ENCODE measurements around the gene INTS4.
"Not testable (repeated sequence)": the region's sequence is repeated elsewhere in the genome, so short reads cannot be mapped to it uniquely, and the experiment has no call there.

The INTS4 gene

DNA sequence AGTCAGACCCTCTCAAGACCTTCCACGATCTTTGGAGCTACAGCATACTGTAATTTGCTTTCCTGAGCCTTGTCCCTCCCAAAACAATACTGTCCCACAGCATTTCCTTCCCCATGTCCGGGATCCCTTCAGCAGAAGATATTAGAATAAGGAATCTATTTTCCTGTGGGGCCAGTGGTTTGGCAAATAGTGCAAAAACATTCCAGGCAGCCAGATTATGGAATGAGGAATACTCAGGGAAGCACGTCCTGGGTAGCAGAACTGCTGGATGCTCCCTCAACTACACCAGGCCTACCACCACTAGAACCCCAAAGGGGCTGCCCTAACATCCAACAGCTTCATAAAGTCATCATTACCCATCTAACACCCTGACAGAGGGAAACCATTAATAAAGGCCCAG lies 112.1 kb downstream of the INTS4 start:
- H3K36me3 ChIP-seq (ENCODE audit: control insufficient read depth, insufficient read depth, low read length): no peaks in the 10 kb centered on the region; the same call in 1 of the 2 replicates
- H3K9me3 ChIP-seq (ENCODE audit: control insufficient read depth, insufficient read depth, low read length): no peaks in the 10 kb centered on the region
- H3K27ac ChIP-seq (ENCODE audit: low read length): no peak overlapping the region
- H3K4me3 ChIP-seq (ENCODE audit: low read length): no peak overlapping the region
- no CpG with 5 or more reads among the region's 3 CpGs for WGBS (ENCODE audit: insufficient coverage, insufficient read length)
- H3K27me3 ChIP-seq (ENCODE audit: control insufficient read depth, insufficient read depth, low read length): no peaks in the 10 kb centered on the region
- DNase-seq (ENCODE audit: low read depth, low spot score): no peak
- H3K4me1 ChIP-seq (ENCODE audit: control insufficient read depth, insufficient read depth, low read length): no peaks in the 10 kb centered on the region

DNA sequence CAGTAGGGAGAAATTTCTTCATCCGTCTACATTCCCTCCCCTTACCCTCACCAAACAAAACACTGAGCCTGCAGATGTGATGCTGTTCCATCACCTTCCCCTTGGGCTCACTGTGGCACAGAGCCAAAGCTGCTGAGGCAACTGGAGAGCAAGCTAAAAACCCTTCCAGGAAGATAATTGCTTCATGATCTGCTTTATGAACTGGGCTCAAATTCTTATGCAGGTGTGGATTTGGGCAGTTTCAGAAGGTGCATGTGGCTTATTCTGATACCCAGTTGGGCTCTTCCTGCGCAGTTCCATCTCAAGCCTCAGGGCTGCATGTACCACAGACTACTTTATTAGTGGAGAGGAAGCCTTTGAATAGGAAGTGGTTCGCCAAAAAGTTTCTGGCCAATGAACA lies 115.2 kb downstream of the INTS4 start:
- H3K4me3 ChIP-seq (ENCODE audit: low read length): no peak overlapping the region
- H3K27me3 ChIP-seq (ENCODE audit: control insufficient read depth, insufficient read depth, low read length): no peaks in the 10 kb centered on the region
- H3K36me3 ChIP-seq (ENCODE audit: control insufficient read depth, insufficient read depth, low read length): no peaks in the 10 kb centered on the region; the same call in 1 of the 2 replicates
- H3K9me3 ChIP-seq (ENCODE audit: control insufficient read depth, insufficient read depth, low read length): no peaks in the 10 kb centered on the region
- no CpG with 5 or more reads among the region's 3 CpGs for WGBS (ENCODE audit: insufficient coverage, insufficient read length)
- H3K27ac ChIP-seq (ENCODE audit: low read length): no peak overlapping the region
- DNase-seq (ENCODE audit: low read depth, low spot score): no peak
- no peaks in the 10 kb centered on the region; the same call in 1 of the 2 replicates for H3K4me1 ChIP-seq (ENCODE audit: control insufficient read depth, insufficient read depth, low read length)

DNA sequence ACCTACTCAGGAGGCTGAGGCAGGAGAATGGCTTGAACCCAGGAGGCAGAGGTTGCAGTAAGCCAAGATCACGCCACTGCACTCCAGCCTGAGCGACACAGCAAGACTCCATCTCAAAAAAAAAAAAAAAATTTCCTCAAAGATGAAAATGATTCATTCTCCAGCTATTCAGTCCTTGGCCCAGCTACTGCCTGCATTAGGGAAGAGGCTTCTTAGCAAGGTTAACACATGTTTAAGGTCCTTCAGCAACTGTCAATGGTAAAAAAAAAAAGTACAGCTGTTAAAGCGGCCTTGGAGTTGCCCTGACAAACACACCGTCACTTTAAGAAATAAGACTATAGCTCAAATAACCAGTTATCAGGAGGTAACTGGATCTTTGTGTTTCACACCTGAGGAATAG lies 116.2 kb downstream of the INTS4 start:
- H3K4me1 ChIP-seq (ENCODE audit: control insufficient read depth, insufficient read depth, low read length); H3K4me3 ChIP-seq (ENCODE audit: low read length); H3K27ac ChIP-seq (ENCODE audit: low read length); H3K27me3 ChIP-seq (ENCODE audit: control insufficient read depth, insufficient read depth, low read length); H3K9me3 ChIP-seq (ENCODE audit: control insufficient read depth, insufficient read depth, low read length); H3K36me3 ChIP-seq (ENCODE audit: control insufficient read depth, insufficient read depth, low read length); DNase-seq (ENCODE audit: low read depth, low spot score): not testable (repeated sequence)
- WGBS (ENCODE audit: insufficient coverage, insufficient read length): no CpG with 5 or more reads among the region's 4 CpGs

DNA sequence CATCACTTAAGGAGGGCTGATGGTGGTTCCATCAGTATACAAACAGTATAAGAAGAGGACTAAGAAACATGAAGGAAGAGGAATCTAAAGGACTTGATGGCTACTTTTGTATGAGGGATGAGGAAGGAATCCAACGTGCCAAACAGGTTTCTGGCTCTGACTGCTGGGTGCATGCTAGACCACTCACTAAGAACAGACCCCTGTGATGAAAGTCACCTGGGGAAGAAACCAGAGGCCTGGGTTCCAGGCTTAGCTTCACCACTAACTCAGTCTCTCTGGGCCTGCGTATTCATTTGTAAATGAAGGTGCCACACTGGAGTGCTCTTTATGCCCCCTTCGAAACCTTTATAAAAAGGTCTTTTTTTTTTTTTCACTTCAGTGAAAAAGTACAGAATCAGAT lies 118.4 kb downstream of the INTS4 start:
- H3K4me3 ChIP-seq (ENCODE audit: low read length): no peak overlapping the region
- no CpG with 5 or more reads among the region's 3 CpGs for WGBS (ENCODE audit: insufficient coverage, insufficient read length)
- H3K27me3 ChIP-seq (ENCODE audit: control insufficient read depth, insufficient read depth, low read length): no peaks in the 10 kb centered on the region
- H3K9me3 ChIP-seq (ENCODE audit: control insufficient read depth, insufficient read depth, low read length): no peaks in the 10 kb centered on the region
- no peaks in the 10 kb centered on the region; the same call in 1 of the 2 replicates for H3K4me1 ChIP-seq (ENCODE audit: control insufficient read depth, insufficient read depth, low read length)
- H3K36me3 ChIP-seq (ENCODE audit: control insufficient read depth, insufficient read depth, low read length): no peaks in the 10 kb centered on the region; the same call in 1 of the 2 replicates
- no peak overlapping the region for H3K27ac ChIP-seq (ENCODE audit: low read length)
- DNase-seq (ENCODE audit: low read depth, low spot score): no peak

DNA sequence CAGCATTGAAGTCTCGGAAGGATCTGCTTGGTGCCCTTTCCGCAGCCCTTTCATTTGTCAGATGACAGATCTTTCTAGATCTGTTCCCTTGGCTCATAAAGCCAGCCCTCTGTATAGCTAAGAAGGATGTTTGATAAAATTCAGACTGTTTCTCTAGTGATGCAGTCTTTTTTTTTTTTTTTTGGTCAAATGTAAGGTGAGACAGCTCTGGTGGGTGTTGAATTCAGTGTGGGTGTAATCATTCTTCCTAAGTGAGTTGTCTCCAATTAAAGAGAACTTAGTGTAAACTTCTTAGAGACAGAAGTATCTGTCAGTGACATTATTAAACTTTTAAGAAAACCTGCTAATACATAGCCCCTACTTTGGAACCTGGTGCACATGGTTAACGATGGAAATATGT lies 120.3 kb downstream of the INTS4 start:
- H3K9me3 ChIP-seq (ENCODE audit: control insufficient read depth, insufficient read depth, low read length): no peaks in the 10 kb centered on the region
- no peak overlapping the region for H3K4me3 ChIP-seq (ENCODE audit: low read length)
- WGBS (ENCODE audit: insufficient coverage, insufficient read length): no CpG with 5 or more reads among the region's 3 CpGs
- no peaks in the 10 kb centered on the region; the same call in 1 of the 2 replicates for H3K4me1 ChIP-seq (ENCODE audit: control insufficient read depth, insufficient read depth, low read length)
- H3K27me3 ChIP-seq (ENCODE audit: control insufficient read depth, insufficient read depth, low read length): no peaks in the 10 kb centered on the region
- H3K36me3 ChIP-seq (ENCODE audit: control insufficient read depth, insufficient read depth, low read length): no peaks in the 10 kb centered on the region; the same call in 1 of the 2 replicates
- no peak for DNase-seq (ENCODE audit: low read depth, low spot score)
- H3K27ac ChIP-seq (ENCODE audit: low read length): no peak overlapping the region

DNA sequence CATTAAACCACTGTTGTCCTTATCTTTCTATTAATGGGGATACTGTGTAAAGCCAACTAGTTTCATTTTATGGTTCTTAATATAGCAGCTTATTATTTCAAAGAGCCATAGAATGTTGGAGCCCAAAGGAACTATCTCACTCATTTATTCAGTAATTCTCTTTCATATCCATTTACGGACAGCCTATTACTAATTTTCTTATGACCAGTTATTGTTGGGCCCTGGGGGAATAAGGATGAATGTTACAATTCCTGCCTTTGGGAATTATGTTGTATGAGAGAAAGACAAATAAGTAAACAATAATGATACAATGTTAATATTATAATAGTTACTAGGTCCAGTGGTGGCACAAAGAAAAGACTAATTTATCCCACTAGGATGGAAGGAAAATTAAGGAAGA lies 121.1 kb downstream of the INTS4 start:
- DNase-seq (ENCODE audit: low read depth, low spot score): no peak
- H3K9me3 ChIP-seq (ENCODE audit: control insufficient read depth, insufficient read depth, low read length): no peaks in the 10 kb centered on the region
- no CpG with 5 or more reads among the region's 1 CpG for WGBS (ENCODE audit: insufficient coverage, insufficient read length)
- no peaks in the 10 kb centered on the region for H3K27me3 ChIP-seq (ENCODE audit: control insufficient read depth, insufficient read depth, low read length)
- H3K4me1 ChIP-seq (ENCODE audit: control insufficient read depth, insufficient read depth, low read length): no peaks in the 10 kb centered on the region; the same call in 1 of the 2 replicates
- no peaks in the 10 kb centered on the region; the same call in 1 of the 2 replicates for H3K36me3 ChIP-seq (ENCODE audit: control insufficient read depth, insufficient read depth, low read length)
- H3K4me3 ChIP-seq (ENCODE audit: low read length): no peak overlapping the region
- H3K27ac ChIP-seq (ENCODE audit: low read length): no peak overlapping the region

DNA sequence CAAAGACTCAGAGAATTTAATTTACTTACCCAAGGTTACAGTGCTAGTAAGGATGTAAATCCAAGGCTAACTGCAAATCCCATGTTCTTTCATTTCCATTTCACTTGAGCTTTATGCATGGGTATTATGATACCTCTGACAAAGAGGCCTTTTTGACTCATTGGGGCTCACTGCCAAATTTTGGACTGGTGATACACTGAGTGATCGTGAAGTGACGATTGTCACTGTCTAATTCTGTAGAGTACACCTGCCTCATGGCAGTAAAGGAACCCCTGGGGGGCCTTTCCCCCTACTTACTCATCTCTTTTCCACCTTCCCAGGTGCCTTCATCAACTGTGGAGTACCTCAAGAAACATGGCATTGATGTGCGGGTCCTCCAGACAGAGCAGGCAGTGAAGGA lies 122.6 kb downstream of the INTS4 start:
- no peaks in the 10 kb centered on the region; the same call in 1 of the 2 replicates for H3K4me1 ChIP-seq (ENCODE audit: control insufficient read depth, insufficient read depth, low read length)
- DNase-seq (ENCODE audit: low read depth, low spot score): no peak
- no peak overlapping the region for H3K4me3 ChIP-seq (ENCODE audit: low read length)
- WGBS (ENCODE audit: insufficient coverage, insufficient read length): no CpG with 5 or more reads among the region's 3 CpGs
- H3K27me3 ChIP-seq (ENCODE audit: control insufficient read depth, insufficient read depth, low read length): no peaks in the 10 kb centered on the region
- no peaks in the 10 kb centered on the region for H3K9me3 ChIP-seq (ENCODE audit: control insufficient read depth, insufficient read depth, low read length)
- H3K36me3 ChIP-seq (ENCODE audit: control insufficient read depth, insufficient read depth, low read length): no peaks in the 10 kb centered on the region; the same call in 1 of the 2 replicates
- no peak overlapping the region for H3K27ac ChIP-seq (ENCODE audit: low read length)

DNA sequence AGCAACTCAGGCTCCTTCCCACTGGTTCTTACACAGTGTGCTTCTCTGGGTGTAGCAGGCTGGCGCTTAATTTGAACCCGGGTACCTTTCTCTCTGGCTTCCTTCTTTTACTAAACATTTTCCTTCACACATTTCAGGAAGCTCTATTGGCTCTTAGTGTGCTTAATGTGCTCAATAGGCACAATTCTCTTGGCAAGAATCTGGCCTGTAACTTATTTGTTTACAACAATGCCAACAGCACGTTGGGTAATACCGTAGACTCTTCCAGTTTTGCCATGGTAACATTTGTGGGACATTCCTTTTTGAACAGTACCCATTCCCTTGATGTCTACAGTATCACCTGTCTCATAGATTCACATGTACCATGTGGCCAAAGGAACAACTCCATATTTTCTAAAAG lies 125.7 kb downstream of the INTS4 start:
- H3K27me3 ChIP-seq (ENCODE audit: control insufficient read depth, insufficient read depth, low read length): no peaks in the 10 kb centered on the region
- H3K4me1 ChIP-seq (ENCODE audit: control insufficient read depth, insufficient read depth, low read length): no peaks in the 10 kb centered on the region
- H3K36me3 ChIP-seq (ENCODE audit: control insufficient read depth, insufficient read depth, low read length): no peaks in the 10 kb centered on the region; the same call in 1 of the 2 replicates
- DNase-seq (ENCODE audit: low read depth, low spot score): no peak
- no peaks in the 10 kb centered on the region for H3K9me3 ChIP-seq (ENCODE audit: control insufficient read depth, insufficient read depth, low read length)
- H3K4me3 ChIP-seq (ENCODE audit: low read length): no peak overlapping the region
- WGBS (ENCODE audit: insufficient coverage, insufficient read length): no CpG with 5 or more reads among the region's 4 CpGs
- H3K27ac ChIP-seq (ENCODE audit: low read length): no peak overlapping the region

DNA sequence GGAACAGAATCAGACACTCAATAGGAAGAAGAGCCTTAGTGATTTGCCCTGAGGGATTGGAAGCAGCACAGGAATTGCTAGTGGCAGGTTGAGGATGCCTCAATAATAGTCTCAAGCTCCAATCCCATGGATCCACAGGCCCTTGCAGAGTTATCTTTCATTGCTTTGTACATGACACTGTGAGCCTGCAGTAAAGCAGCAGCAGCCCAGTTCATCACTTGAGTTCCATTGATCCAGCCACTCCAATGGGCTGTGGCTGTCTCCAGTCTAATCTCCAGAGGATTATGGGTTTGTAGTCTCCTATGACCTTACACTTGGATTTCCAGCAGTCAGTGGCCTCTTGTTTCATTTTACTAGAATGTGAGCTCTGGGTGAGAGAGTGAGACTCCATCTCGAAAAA lies 128.1 kb downstream of the INTS4 start:
- DNase-seq (ENCODE audit: low read depth, low spot score): no peak
- H3K27ac ChIP-seq (ENCODE audit: low read length): no peak overlapping the region

DNA sequence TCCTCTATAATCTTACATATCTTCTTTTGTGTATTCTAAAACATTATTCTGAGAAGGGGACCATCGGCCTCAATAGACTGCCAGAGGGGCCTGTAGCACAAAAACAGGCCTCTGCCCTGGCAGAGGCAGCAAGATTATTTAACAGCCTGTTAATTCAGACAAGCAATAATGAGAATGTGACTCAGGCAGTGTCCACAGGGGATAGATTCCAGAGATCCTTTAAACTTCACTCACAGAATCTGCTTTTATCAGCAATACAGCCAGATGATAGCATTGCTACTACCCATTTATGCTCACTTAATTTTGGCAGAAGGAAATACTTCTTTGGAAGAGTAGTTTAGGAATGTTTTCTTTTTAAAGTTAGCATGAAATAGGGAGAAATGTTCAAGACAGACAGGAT lies 128.7 kb downstream of the INTS4 start:
- Histone ChIP-seq H3K9me3 (ENCODE audit: control insufficient read depth, insufficient read depth, low read length) (no peaks in the 10 kb centered on the region), H3K36me3 (ENCODE audit: control insufficient read depth, insufficient read depth, low read length) (no peaks in the 10 kb centered on the region; the same call in 1 of the 2 replicates), H3K27me3 (ENCODE audit: control insufficient read depth, insufficient read depth, low read length) (no peaks in the 10 kb centered on the region), H3K4me1 (ENCODE audit: control insufficient read depth, insufficient read depth, low read length) (no peaks in the 10 kb centered on the region), H3K27ac (ENCODE audit: low read length) (no peak overlapping the region), H3K4me3 (ENCODE audit: low read length) (no peak overlapping the region)
- no CpG with 5 or more reads among the region's 1 CpG for WGBS (ENCODE audit: insufficient coverage, insufficient read length)
- DNase-seq (ENCODE audit: low read depth, low spot score): no peak

More for the DNA sequence above, 128.1 kb downstream of the INTS4 start:
- no CpG with 5 or more reads among the region's 1 CpG for WGBS (ENCODE audit: insufficient coverage, insufficient read length)
- Histone ChIP-seq H3K9me3 (ENCODE audit: control insufficient read depth, insufficient read depth, low read length) (no peaks in the 10 kb centered on the region), H3K27me3 (ENCODE audit: control insufficient read depth, insufficient read depth, low read length) (no peaks in the 10 kb centered on the region), H3K4me3 (ENCODE audit: low read length) (no peak overlapping the region), H3K4me1 (ENCODE audit: control insufficient read depth, insufficient read depth, low read length) (no peaks in the 10 kb centered on the region), H3K36me3 (ENCODE audit: control insufficient read depth, insufficient read depth, low read length) (no peaks in the 10 kb centered on the region; the same call in 1 of the 2 replicates)

DNA sequence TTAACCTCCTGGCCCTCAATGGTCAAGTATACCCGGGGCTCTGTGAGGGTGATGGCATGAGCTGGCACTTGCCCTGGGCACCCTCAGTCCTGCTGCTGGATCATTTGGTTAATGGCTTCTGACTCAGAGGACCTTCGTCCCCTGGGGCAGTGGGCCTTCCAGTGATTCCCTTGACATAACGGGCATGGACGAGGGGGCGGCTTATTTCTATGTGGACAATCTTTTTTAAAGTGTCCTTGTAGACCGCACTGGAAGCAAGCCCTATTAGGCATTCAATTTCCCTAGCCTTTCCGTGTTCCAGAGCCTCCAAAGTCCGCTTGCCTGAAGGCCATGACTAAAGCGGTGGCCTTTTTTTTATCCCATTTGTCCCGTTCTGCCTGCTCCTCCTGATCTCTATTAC lies 133.0 kb downstream of the INTS4 start:
- not testable (repeated sequence) for H3K4me3 ChIP-seq (ENCODE audit: low read length); H3K27ac ChIP-seq (ENCODE audit: low read length); H3K9me3 ChIP-seq (ENCODE audit: control insufficient read depth, insufficient read depth, low read length); H3K27me3 ChIP-seq (ENCODE audit: control insufficient read depth, insufficient read depth, low read length); DNase-seq (ENCODE audit: low read depth, low spot score); H3K36me3 ChIP-seq (ENCODE audit: control insufficient read depth, insufficient read depth, low read length); H3K4me1 ChIP-seq (ENCODE audit: control insufficient read depth, insufficient read depth, low read length)
- no CpG with 5 or more reads among the region's 10 CpGs for WGBS (ENCODE audit: insufficient coverage, insufficient read length)

Measured in iPS DF 6.9 (cell line).